ENCODE data around the gene FAM168B.

FAM168B gene

DNA sequence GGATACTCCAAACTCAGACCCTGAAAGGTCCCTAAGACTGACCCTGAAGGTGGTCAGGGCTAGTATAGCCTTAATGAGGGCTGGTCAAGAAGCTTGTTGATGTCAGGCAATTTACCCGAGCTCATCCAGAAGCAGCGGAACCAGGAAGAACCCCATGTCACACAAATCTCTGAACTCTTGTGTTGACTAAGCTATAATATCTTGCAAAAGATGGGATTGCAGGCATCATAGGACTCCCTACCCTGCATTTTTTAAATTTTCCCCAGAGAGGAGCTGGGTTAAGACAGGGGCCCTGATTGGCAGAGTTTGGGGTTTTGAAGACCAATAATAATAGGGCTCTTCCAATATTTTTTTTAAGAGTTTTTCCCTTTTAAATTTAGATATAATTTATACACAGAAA, 9.9 kb upstream of the FAM168B start:
- peaks cover 28% of the 10 kb centered on the region for H3K79me2 ChIP-seq (ENCODE audit: insufficient read depth, low read length)
- H4K20me1 ChIP-seq (ENCODE audit: insufficient read depth, low read length): no peaks in the 10 kb centered on the region
- no peaks in the 10 kb centered on the region for H3K9me2 ChIP-seq (ENCODE audit: low read depth, low read length)
- H3K4me1 ChIP-seq (ENCODE audit: insufficient read depth, low read length, severe bottlenecking): peaks cover 28% of the 10 kb centered on the region
- no peak overlapping the region for H3K4me2 ChIP-seq (ENCODE audit: low read length)
- H3K9ac ChIP-seq (ENCODE audit: low read length): no peak overlapping the region
- H3F3A ChIP-seq (ENCODE audit: insufficient read depth, low read length): no peaks in the 10 kb centered on the region
- H3K36me3 ChIP-seq (ENCODE audit: insufficient read depth, low read length): no peaks in the 10 kb centered on the region
- H3K4me3 ChIP-seq (ENCODE audit: low read depth, low read length, poor library complexity, severe bottlenecking): no peak overlapping the region
- H3K9me3 ChIP-seq (ENCODE audit: low read length): no peaks in the 10 kb centered on the region
- no peak overlapping the region for H2AFZ ChIP-seq (ENCODE audit: low read length)
- no peak for TF ChIP-seq EZH2 (IDR thresholded peaks at IDR 0.05; ENCODE audit: borderline replicate concordance, low read length)
- TF ChIP-seq, protein P1, sequence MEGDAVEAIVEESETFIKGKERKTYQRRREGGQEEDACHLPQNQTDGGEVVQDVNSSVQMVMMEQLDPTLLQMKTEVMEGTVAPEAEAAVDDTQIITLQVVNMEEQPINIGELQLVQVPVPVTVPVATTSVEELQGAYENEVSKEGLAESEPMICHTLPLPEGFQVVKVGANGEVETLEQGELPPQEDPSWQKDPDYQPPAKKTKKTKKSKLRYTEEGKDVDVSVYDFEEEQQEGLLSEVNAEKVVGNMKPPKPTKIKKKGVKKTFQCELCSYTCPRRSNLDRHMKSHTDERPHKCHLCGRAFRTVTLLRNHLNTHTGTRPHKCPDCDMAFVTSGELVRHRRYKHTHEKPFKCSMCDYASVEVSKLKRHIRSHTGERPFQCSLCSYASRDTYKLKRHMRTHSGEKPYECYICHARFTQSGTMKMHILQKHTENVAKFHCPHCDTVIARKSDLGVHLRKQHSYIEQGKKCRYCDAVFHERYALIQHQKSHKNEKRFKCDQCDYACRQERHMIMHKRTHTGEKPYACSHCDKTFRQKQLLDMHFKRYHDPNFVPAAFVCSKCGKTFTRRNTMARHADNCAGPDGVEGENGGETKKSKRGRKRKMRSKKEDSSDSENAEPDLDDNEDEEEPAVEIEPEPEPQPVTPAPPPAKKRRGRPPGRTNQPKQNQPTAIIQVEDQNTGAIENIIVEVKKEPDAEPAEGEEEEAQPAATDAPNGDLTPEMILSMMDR (IDR thresholded peaks at IDR 0.05; ENCODE audit: low read length): no peak
- no peaks in the 10 kb centered on the region for H3K27me3 ChIP-seq (ENCODE audit: insufficient read depth, low read length)
- H3K27ac ChIP-seq (ENCODE audit: low read depth, low read length, poor library complexity, severe bottlenecking): no peak overlapping the region

GRCh38 chr2:131094463-131095281, 1.4 kb upstream of the FAM168B start:
- H3K4me2 ChIP-seq (ENCODE audit: low read length): peak overlapping the region; percentile 72
- peak overlapping the region; percentile 72 for H3K4me3 ChIP-seq (ENCODE audit: low read depth, low read length, poor library complexity, severe bottlenecking)
- no peaks in the 10 kb centered on the region for H3F3A ChIP-seq (ENCODE audit: insufficient read depth, low read length)
- H4K20me1 ChIP-seq (ENCODE audit: insufficient read depth, low read length): no peaks in the 10 kb centered on the region
- H3K9me2 ChIP-seq (ENCODE audit: low read depth, low read length): no peaks in the 10 kb centered on the region
- no peak overlapping the region for H2AFZ ChIP-seq (ENCODE audit: low read length)
- H3K27me3 ChIP-seq (ENCODE audit: insufficient read depth, low read length): no peaks in the 10 kb centered on the region
- no peaks in the 10 kb centered on the region for H3K9me3 ChIP-seq (ENCODE audit: low read length)
- H3K4me1 ChIP-seq (ENCODE audit: insufficient read depth, low read length, severe bottlenecking): peaks cover 16% of the 10 kb centered on the region
- H3K27ac ChIP-seq (ENCODE audit: low read depth, low read length, poor library complexity, severe bottlenecking): no peak overlapping the region
- peaks cover 10% of the 10 kb centered on the region for H3K36me3 ChIP-seq (ENCODE audit: insufficient read depth, low read length)
- peak overlapping the region; percentile 77 for H3K9ac ChIP-seq (ENCODE audit: low read length)
- no peak for TF ChIP-seq EZH2 (IDR thresholded peaks at IDR 0.05; ENCODE audit: borderline replicate concordance, low read length)
- TF ChIP-seq, protein P1 (IDR thresholded peaks at IDR 0.05; ENCODE audit: low read length): no peak
- peaks cover 31% of the 10 kb centered on the region for H3K79me2 ChIP-seq (ENCODE audit: insufficient read depth, low read length)

DNA sequence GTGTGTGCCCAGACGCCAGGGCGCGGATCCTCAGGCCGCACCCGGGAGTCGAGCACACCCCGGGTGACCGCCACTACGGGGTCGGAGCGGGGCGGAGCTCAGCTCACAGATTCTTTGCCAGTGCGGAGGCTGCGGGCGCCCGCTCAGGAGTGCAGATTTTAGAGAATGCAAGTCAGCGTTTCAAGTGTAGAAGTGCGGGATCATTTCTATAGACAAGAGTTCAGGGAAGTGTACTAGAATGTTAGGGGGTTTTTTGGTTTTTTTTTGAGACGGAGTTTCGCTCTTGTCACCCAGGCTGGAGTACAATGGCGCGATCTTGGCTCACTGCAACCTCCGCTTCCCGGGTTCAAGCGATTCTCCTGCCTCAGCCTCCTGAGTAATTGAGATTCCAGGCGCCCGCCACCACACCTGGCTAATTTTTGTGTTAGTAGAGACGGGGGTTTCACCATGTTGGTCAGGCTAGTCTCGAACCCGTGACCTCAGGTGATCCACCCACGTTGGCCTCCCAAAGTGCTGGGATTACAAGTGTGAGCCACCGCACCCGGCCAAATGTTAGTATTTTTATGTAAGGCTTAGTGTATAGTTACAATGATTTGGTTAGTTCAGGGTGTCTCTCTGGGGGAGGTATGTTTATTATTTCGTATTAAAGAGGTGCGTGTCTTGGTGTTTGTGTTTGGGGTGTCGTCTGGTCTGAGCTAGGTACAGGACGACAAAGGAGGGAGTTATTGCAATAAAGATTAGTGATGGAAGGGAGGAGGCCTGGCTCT, 619 bp upstream of the FAM168B start:
- no peaks in the 10 kb centered on the region for H3F3A ChIP-seq (ENCODE audit: insufficient read depth, low read length)
- peak overlapping the region; percentile 72 for H3K4me3 ChIP-seq (ENCODE audit: low read depth, low read length, poor library complexity, severe bottlenecking)
- H3K4me1 ChIP-seq (ENCODE audit: insufficient read depth, low read length, severe bottlenecking): peaks cover 16% of the 10 kb centered on the region
- peaks cover 37% of the 10 kb centered on the region for H3K79me2 ChIP-seq (ENCODE audit: insufficient read depth, low read length)
- H3K27me3 ChIP-seq (ENCODE audit: insufficient read depth, low read length): no peaks in the 10 kb centered on the region
- peak overlapping the region; percentile 3; the same call in 1 of the 2 replicates for H2AFZ ChIP-seq (ENCODE audit: low read length)
- no peaks in the 10 kb centered on the region for H4K20me1 ChIP-seq (ENCODE audit: insufficient read depth, low read length)
- H3K9ac ChIP-seq (ENCODE audit: low read length): peak overlapping the region; percentile 77
- H3K27ac ChIP-seq (ENCODE audit: low read depth, low read length, poor library complexity, severe bottlenecking): peak overlapping the region; percentile 68
- peaks cover 16% of the 10 kb centered on the region for H3K36me3 ChIP-seq (ENCODE audit: insufficient read depth, low read length)
- no peak for TF ChIP-seq EZH2 (IDR thresholded peaks at IDR 0.05; ENCODE audit: borderline replicate concordance, low read length)
- TF ChIP-seq, protein P1 (IDR thresholded peaks at IDR 0.05; ENCODE audit: low read length): no peak
- peak overlapping the region; percentile 72 for H3K4me2 ChIP-seq (ENCODE audit: low read length)
- H3K9me2 ChIP-seq (ENCODE audit: low read depth, low read length): no peaks in the 10 kb centered on the region
- no peaks in the 10 kb centered on the region for H3K9me3 ChIP-seq (ENCODE audit: low read length)
